ENCODE results near the gene E4F1. TPM values are rescaled to one million over a fixed set of nuclear protein-coding genes. Genes with fewer than 3 reads are reported as not detected.

Gene E4F1
- total RNA-seq, 2 experiments from 2014 or later, result 31.8 to 33.8 TPM

DNA sequence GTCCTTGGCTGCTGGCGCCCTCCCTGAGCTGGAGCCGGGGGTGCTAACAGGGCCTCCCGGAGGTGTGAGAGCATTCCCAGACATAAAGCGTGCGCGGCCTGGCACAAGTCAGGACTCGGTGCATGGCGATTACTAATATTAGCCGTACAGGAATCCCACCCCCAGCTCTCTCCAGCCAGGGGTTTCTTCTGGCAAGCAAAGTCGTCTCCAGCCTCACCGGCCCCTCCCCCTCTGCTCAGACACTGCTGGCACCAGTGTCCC lies 32.0 kb upstream of the E4F1 start:
- Histone ChIP-seq H3K27ac (ENCODE audit: low read depth in 1 of 2, low read length in 2 of 2) (no peak overlapping the region), H3K27me3 (ENCODE audit: control insufficient read depth in 1 of 2, insufficient read depth in 2 of 2, low read length in 2 of 2) (peaks cover 13 to 16% of the 10 kb centered on the region in 2 experiments), H3K36me3 (ENCODE audit: insufficient read depth, low read length) (no peaks in the 10 kb centered on the region), H3K9me3 (ENCODE audit: control insufficient read depth in 1 of 2, insufficient read depth in 1 of 2, low read length in 2 of 2) (peaks cover 0 to 16% of the 10 kb centered on the region in 2 experiments), H3K4me3 (ENCODE audit: low read length) (no peak overlapping the region), H3K4me1 (ENCODE audit: insufficient read depth, low read length) (peaks cover 15% of the 10 kb centered on the region)
- ChIA-PET POLR2A (no interaction called here), CTCF (no interaction called here)
- TF ChIP-seq, protein P1, sequence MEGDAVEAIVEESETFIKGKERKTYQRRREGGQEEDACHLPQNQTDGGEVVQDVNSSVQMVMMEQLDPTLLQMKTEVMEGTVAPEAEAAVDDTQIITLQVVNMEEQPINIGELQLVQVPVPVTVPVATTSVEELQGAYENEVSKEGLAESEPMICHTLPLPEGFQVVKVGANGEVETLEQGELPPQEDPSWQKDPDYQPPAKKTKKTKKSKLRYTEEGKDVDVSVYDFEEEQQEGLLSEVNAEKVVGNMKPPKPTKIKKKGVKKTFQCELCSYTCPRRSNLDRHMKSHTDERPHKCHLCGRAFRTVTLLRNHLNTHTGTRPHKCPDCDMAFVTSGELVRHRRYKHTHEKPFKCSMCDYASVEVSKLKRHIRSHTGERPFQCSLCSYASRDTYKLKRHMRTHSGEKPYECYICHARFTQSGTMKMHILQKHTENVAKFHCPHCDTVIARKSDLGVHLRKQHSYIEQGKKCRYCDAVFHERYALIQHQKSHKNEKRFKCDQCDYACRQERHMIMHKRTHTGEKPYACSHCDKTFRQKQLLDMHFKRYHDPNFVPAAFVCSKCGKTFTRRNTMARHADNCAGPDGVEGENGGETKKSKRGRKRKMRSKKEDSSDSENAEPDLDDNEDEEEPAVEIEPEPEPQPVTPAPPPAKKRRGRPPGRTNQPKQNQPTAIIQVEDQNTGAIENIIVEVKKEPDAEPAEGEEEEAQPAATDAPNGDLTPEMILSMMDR (IDR thresholded peaks at IDR 0.05), result no peak
- H3K27me3 Mint-ChIP-seq, result peaks cover 7% of the 10 kb centered on the region
- H3K27ac Mint-ChIP-seq, result no peak overlapping the region
- no peak for DNase-seq
- no peaks in the 10 kb centered on the region for H3K9me3 Mint-ChIP-seq
- H3K4me3 Mint-ChIP-seq, result no peak overlapping the region
- H3K4me1 Mint-ChIP-seq (ENCODE audit: low read depth), result peaks cover 6% of the 10 kb centered on the region
- ATAC-seq (ENCODE audit: poor library complexity), result no peak
- intact Hi-C loops (cut with DNase I, micrococcal nuclease), result loop anchor here in 1 of 2 experiments (10.0 kb wide), 1 partner anchor 143 kb away; no protein-coding TSS in a partner anchor
- no peaks in the 10 kb centered on the region for H3K36me3 Mint-ChIP-seq (ENCODE audit: low read depth)

DNA sequence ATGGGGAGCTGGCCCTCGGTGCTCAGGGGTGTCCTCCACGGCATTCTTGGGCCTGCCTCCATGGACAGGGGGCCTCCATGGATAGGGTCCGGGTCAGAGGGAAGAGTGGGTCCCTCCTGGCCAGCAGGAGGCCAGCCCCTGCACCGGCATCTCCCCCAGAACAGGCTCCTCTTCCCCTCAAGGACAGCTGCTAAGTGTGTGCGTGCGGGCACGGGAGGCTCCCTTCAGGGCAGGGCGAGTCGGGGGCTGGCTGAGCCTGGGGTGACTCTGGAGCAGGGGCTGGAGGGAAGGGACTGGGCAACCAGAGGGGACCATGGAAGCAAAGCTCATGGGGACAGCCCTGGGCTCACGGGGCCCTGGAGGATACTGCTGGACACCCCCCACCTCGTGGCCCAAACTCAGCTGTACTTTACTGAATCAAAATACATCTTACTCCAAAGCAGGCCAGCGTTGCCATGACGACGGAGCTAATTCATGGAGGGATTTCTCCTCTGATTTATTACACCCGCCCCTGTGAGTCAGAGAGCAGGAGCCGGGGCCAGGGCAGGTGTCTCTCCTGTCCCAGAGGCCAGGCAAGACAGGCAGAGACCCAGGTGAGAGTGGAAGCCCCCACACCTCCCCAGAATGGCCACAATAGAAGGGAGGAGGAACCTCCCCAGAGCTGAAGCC lies 29.1 kb upstream of the E4F1 start:
- ChIA-PET POLR2A (interaction anchor here (1.0 to 2.4 kb wide), 6 partner anchors 21 to 320 kb away, joined by 3 to 11 read pairs (median 8); partner anchors contain the start of genes ATP6V0C, ECI1, PGP and TRAF7), CTCF (interaction anchor here (0.6 to 2.0 kb wide), 11 partner anchors 10 to 307 kb away, joined by 3 to 17 read pairs (median 3); partner anchors contain the start of genes ABCA3, ECI1 and MLST8)
- intact Hi-C loops (cut with DNase I, micrococcal nuclease), result loop anchor here in 1 of 2 experiments (2.0 to 10.0 kb wide), 2 partner anchors 59 to 141 kb away; no protein-coding TSS in a partner anchor
- Mint-ChIP-seq H3K4me1 (ENCODE audit: low read depth) (peaks cover 10% of the 10 kb centered on the region), H3K27me3 (peaks cover 27% of the 10 kb centered on the region), H3K9me3 (no peaks in the 10 kb centered on the region), H3K27ac (no peak overlapping the region), H3K36me3 (ENCODE audit: low read depth) (no peaks in the 10 kb centered on the region), H3K4me3 (peak overlapping the region; percentile 75)
- Histone ChIP-seq H3K27ac (ENCODE audit: low read depth in 1 of 2, low read length in 2 of 2) (no peak overlapping the region), H3K4me3 (ENCODE audit: low read length) (no peak overlapping the region), H3K9me3 (ENCODE audit: control insufficient read depth in 1 of 2, insufficient read depth in 1 of 2, low read length in 2 of 2) (peaks cover 0 to 16% of the 10 kb centered on the region in 2 experiments), H3K27me3 (ENCODE audit: control insufficient read depth in 1 of 2, insufficient read depth in 2 of 2, low read length in 2 of 2) (peaks cover 31% of the 10 kb centered on the region in 2 experiments), H3K4me1 (ENCODE audit: insufficient read depth, low read length) (peaks cover 20% of the 10 kb centered on the region), H3K36me3 (ENCODE audit: insufficient read depth, low read length) (no peaks in the 10 kb centered on the region)
- TF ChIP-seq, protein P1 (IDR thresholded peaks at IDR 0.05), result no peak
- peak in 1 of 14 experiments; percentile 31 for DNase-seq
- no peak for ATAC-seq (ENCODE audit: poor library complexity)

DNA sequence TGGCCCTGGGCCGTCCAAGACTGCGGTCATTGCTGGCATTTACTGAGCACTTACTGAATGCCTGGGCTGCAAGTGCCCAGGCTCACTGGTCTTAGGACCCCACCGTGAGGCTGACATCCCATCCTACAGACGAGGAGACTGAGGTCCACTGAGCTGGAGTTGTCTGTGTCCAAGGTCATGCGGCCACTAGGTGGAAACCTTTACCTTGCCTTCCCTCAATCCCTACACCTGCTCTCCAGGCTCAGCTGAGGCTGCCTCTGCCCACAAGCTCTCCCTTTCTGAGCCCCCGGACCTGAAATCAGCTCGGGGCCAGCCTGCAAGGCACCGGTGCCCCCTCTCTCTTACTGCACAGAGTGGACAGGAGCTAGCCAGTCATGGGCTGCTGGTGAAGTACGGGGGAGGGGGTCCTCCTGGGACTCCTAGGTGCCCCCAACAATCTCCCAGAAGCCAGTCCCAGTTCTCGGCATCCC lies 28.5 kb upstream of the E4F1 start:
- POLR2A ChIA-PET, result interaction anchor here (1.0 to 2.4 kb wide), 6 partner anchors 20 to 319 kb away, joined by 3 to 11 read pairs (median 8); partner anchors contain the start of genes ATP6V0C, ECI1, PGP and TRAF7
- TF ChIP-seq, protein P1 (IDR thresholded peaks at IDR 0.05), result peak; percentile 53
- intact Hi-C loops (cut with DNase I, micrococcal nuclease), result loop anchor here (1.0 to 10.0 kb wide), 5 partner anchors 58 to 306 kb away; partner anchors contain the start of gene CCNF (in 1 of the 2)

More for the DNA sequence above, 28.5 kb upstream of the E4F1 start:
- Histone ChIP-seq H3K36me3 (ENCODE audit: insufficient read depth, low read length) (no peaks in the 10 kb centered on the region), H3K9me3 (ENCODE audit: control insufficient read depth in 1 of 2, insufficient read depth in 1 of 2, low read length in 2 of 2) (peaks cover 0 to 16% of the 10 kb centered on the region in 2 experiments), H3K27me3 (ENCODE audit: control insufficient read depth in 1 of 2, insufficient read depth in 2 of 2, low read length in 2 of 2) (peaks cover 31% of the 10 kb centered on the region in 2 experiments), H3K27ac (ENCODE audit: low read depth in 1 of 2, low read length in 2 of 2) (no peak overlapping the region), H3K4me3 (ENCODE audit: low read length) (no peak overlapping the region), H3K4me1 (ENCODE audit: insufficient read depth, low read length) (peaks cover 20% of the 10 kb centered on the region)
- peaks cover 27% of the 10 kb centered on the region for H3K27me3 Mint-ChIP-seq
- H3K27ac Mint-ChIP-seq, result no peak overlapping the region
- no peaks in the 10 kb centered on the region for H3K36me3 Mint-ChIP-seq (ENCODE audit: low read depth)
- H3K4me3 Mint-ChIP-seq, result peak overlapping the region; percentile 75
- DNase-seq, result peak; percentile 24 to 83 (median 49)
- ATAC-seq (ENCODE audit: poor library complexity), result peak; percentile 82
- CTCF ChIA-PET, result interaction anchor here (0.6 to 2.0 kb wide), 11 partner anchors 9 to 306 kb away, joined by 3 to 17 read pairs (median 3); partner anchors contain the start of genes ABCA3, ECI1 and MLST8
- H3K4me1 Mint-ChIP-seq (ENCODE audit: low read depth), result peaks cover 10% of the 10 kb centered on the region
- no peaks in the 10 kb centered on the region for H3K9me3 Mint-ChIP-seq
